ENCODE measurements around the gene FRMD4A.

GRCh38 chr10:14259696-14260566, 70.8 kb downstream of the FRMD4A start:
- TF ChIP-seq POLR2A (IDR thresholded peaks at IDR 0.05; ENCODE audit: low read depth, low read length) (no peak), TAF1 (IDR thresholded peaks at IDR 0.05; ENCODE audit: low read depth, low read length) (no peak), SPI1 (IDR thresholded peaks at IDR 0.05; ENCODE audit: low read depth, low read length) (no peak), POLR2AphosphoS5 (IDR thresholded peaks at IDR 0.05; ENCODE audit: low read depth, low read length) (no peak)
